ENCODE data around the gene ITGB2.

The ITGB2 gene

GRCh38 chr21:44903050-44903685 lies 17.5 kb downstream of the ITGB2 start:
- TF ChIP-seq CTCF (conservative IDR thresholded peaks at IDR 0.05; ENCODE audit: low read length) (no peak), EZH2phosphoT487 (IDR thresholded peaks at IDR 0.05; ENCODE audit: borderline replicate concordance) (no peak)
- H3K36me3 ChIP-seq (ENCODE audit: insufficient read depth, low read length): peaks cover 61% of the 10 kb centered on the region; the same call in 1 of the 2 replicates
- H3F3A ChIP-seq (ENCODE audit: low read depth): no peaks in the 10 kb centered on the region
- H3K79me2 ChIP-seq (ENCODE audit: insufficient read depth, low read length): no peaks in the 10 kb centered on the region
- H3K4me3 ChIP-seq (ENCODE audit: low read length, poor library complexity, severe bottlenecking): no peak overlapping the region
- H3K9me3 ChIP-seq (ENCODE audit: insufficient read depth, low read depth, low read length): no peaks in the 10 kb centered on the region
- no peaks in the 10 kb centered on the region for H3K4me1 ChIP-seq (ENCODE audit: insufficient read depth, low read length, poor library complexity, severe bottlenecking)
- no peaks in the 10 kb centered on the region for H4K20me1 ChIP-seq (ENCODE audit: insufficient read depth, low read length, poor library complexity, severe bottlenecking)
- no peak overlapping the region for H2AFZ ChIP-seq (ENCODE audit: low read length)
- H3K9ac ChIP-seq (ENCODE audit: low read depth, low read length, poor library complexity, severe bottlenecking): no peak overlapping the region
- H3K4me2 ChIP-seq (ENCODE audit: low read depth, low read length, poor library complexity, severe bottlenecking): no peak overlapping the region
- no peaks in the 10 kb centered on the region for H3K27me3 ChIP-seq (ENCODE audit: insufficient read depth, low read length, poor library complexity, severe bottlenecking)
- H3K9me2 ChIP-seq (replicated peaks; ENCODE audit: low read depth, low read length): no peaks in the 10 kb centered on the region

- Histone ChIP-seq H3K4me2 (ENCODE audit: low read depth, low read length, poor library complexity, severe bottlenecking) (no peak overlapping the region), H3K4me1 (ENCODE audit: insufficient read depth, low read length, poor library complexity, severe bottlenecking) (no peaks in the 10 kb centered on the region), H2AFZ (ENCODE audit: low read length) (no peak overlapping the region), H3K9ac (ENCODE audit: low read depth, low read length, poor library complexity, severe bottlenecking) (no peak overlapping the region), H3K27me3 (ENCODE audit: insufficient read depth, low read length, poor library complexity, severe bottlenecking) (no peaks in the 10 kb centered on the region), H3K79me2 (ENCODE audit: insufficient read depth, low read length) (no peaks in the 10 kb centered on the region), H3K9me3 (ENCODE audit: insufficient read depth, low read depth, low read length) (no peaks in the 10 kb centered on the region), H3K4me3 (ENCODE audit: low read length, poor library complexity, severe bottlenecking) (no peak overlapping the region), H3K9me2 (replicated peaks; ENCODE audit: low read depth, low read length) (no peaks in the 10 kb centered on the region), H4K20me1 (ENCODE audit: insufficient read depth, low read length, poor library complexity, severe bottlenecking) (no peaks in the 10 kb centered on the region), H3F3A (ENCODE audit: low read depth) (no peaks in the 10 kb centered on the region), H3K36me3 (ENCODE audit: insufficient read depth, low read length) (peaks cover 65% of the 10 kb centered on the region; the same call in 1 of the 2 replicates)
- TF ChIP-seq EZH2phosphoT487 (IDR thresholded peaks at IDR 0.05; ENCODE audit: borderline replicate concordance): no peak
- TF ChIP-seq CTCF (conservative IDR thresholded peaks at IDR 0.05; ENCODE audit: low read length): no peak
These were observed 18.2 kb downstream of the ITGB2 start for GRCh38 chr21:44902268-44903049.

DNA sequence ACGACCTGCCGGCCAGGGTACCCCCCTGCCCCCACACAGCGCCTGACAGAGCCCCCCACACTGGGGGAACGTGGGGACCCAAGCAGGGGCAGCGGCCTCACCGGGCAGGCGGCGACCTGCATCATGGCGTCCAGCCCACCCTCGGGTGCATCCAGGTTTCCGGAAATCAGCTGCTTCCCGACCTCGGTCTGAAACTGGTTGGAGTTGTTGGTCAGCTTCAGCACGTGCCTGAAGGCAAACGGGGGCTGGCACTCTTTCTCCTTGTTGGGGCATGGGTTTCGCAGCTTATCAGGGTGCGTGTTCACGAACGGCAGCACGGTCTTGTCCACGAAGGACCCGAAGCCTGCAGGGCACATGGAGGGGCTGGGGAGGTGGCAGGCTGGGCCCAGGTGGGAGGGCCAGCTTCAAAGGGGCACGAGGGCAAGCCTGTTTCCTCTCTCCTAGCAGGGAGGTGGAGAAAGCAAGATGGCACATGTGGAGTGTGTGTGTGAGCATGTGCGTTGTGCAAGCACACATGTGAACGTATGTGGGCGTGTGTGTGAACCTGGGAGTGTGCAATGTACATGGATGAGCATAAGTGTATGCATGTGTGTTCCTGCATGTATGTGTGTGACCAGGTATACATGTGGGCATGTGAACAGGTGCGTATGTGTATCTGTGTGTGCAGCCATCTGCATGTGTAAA lies 19.2 kb downstream of the ITGB2 start:
- H3F3A ChIP-seq (ENCODE audit: low read depth): no peaks in the 10 kb centered on the region
- no peak overlapping the region for H2AFZ ChIP-seq (ENCODE audit: low read length)
- H3K4me3 ChIP-seq (ENCODE audit: low read length, poor library complexity, severe bottlenecking): no peak overlapping the region
- no peaks in the 10 kb centered on the region for H3K9me3 ChIP-seq (ENCODE audit: insufficient read depth, low read depth, low read length)
- no peaks in the 10 kb centered on the region for H3K27me3 ChIP-seq (ENCODE audit: insufficient read depth, low read length, poor library complexity, severe bottlenecking)
- no peaks in the 10 kb centered on the region for H3K9me2 ChIP-seq (replicated peaks; ENCODE audit: low read depth, low read length)
- H3K36me3 ChIP-seq (ENCODE audit: insufficient read depth, low read length): peaks cover 62% of the 10 kb centered on the region; the same call in 1 of the 2 replicates
- H3K4me2 ChIP-seq (ENCODE audit: low read depth, low read length, poor library complexity, severe bottlenecking): no peak overlapping the region
- H4K20me1 ChIP-seq (ENCODE audit: insufficient read depth, low read length, poor library complexity, severe bottlenecking): no peaks in the 10 kb centered on the region
- no peak overlapping the region for H3K9ac ChIP-seq (ENCODE audit: low read depth, low read length, poor library complexity, severe bottlenecking)
- H3K79me2 ChIP-seq (ENCODE audit: insufficient read depth, low read length): no peaks in the 10 kb centered on the region
- TF ChIP-seq CTCF (conservative IDR thresholded peaks at IDR 0.05; ENCODE audit: low read length) (no peak), EZH2phosphoT487 (IDR thresholded peaks at IDR 0.05; ENCODE audit: borderline replicate concordance) (no peak)
- no peaks in the 10 kb centered on the region for H3K4me1 ChIP-seq (ENCODE audit: insufficient read depth, low read length, poor library complexity, severe bottlenecking)

Measured in Loucy (cell line).